ENCODE data around the gene LTA4H.
A peak's percentile ranks its signal among the peaks of the same experiment; 100 is the strongest.

LTA4H gene

GRCh38 chr12:96000858-96001257, 34.5 kb downstream of the LTA4H start:
- no peak overlapping the region for H3K4me2 ChIP-seq (ENCODE audit: low read length)
- no peak overlapping the region for H3K18ac ChIP-seq (ENCODE audit: low read length)
- H2BK120ac ChIP-seq (ENCODE audit: low read depth, low read length): no peak overlapping the region
- no peaks in the 10 kb centered on the region for H3K79me1 ChIP-seq (ENCODE audit: low read length)
- H2BK15ac ChIP-seq (replicated peaks; ENCODE audit: low read depth): no peak overlapping the region
- H4K5ac ChIP-seq (ENCODE audit: low read length): no peak overlapping the region
- no peaks in the 10 kb centered on the region for H3K36me3 ChIP-seq (ENCODE audit: control insufficient read depth, insufficient read depth, low read length)
- H3K56ac ChIP-seq (ENCODE audit: low read length): no peak overlapping the region
- no peak overlapping the region for H3K9ac ChIP-seq (ENCODE audit: low read length)
- no peak overlapping the region for H2BK5ac ChIP-seq (ENCODE audit: low read length)
- H3K4me3 ChIP-seq (ENCODE audit: low read length): no peak overlapping the region
- no CpG with 5 or more reads among the region's 5 CpGs for WGBS (ENCODE audit: extremely low coverage, insufficient coverage, low lambda C conversion rate)
- no peak overlapping the region for H3K4ac ChIP-seq (ENCODE audit: low read depth, low read length)
- no peak overlapping the region for H3K27ac ChIP-seq (ENCODE audit: low read depth, low read length)
- no peaks in the 10 kb centered on the region for H3K4me1 ChIP-seq (ENCODE audit: control insufficient read depth, low read depth, low read length)
- H3K27me3 ChIP-seq (ENCODE audit: insufficient read depth, low read length, poor library complexity): no peaks in the 10 kb centered on the region
- no peaks in the 10 kb centered on the region for H3K79me2 ChIP-seq (ENCODE audit: control insufficient read depth, insufficient read depth, low read length)
- H2AK5ac ChIP-seq (ENCODE audit: low read length): no peak overlapping the region
- no peak for DNase-seq
- no peak overlapping the region for H4K8ac ChIP-seq (ENCODE audit: low read depth, low read length)
- H3K23ac ChIP-seq (ENCODE audit: low read length): no peak overlapping the region

- no peak overlapping the region for H3K4me2 ChIP-seq (ENCODE audit: low read length)
- H3K36me3 ChIP-seq (ENCODE audit: control insufficient read depth, insufficient read depth, low read length): no peaks in the 10 kb centered on the region
- no peak overlapping the region for H3K18ac ChIP-seq (ENCODE audit: low read length)
- H3K56ac ChIP-seq (ENCODE audit: low read length): no peak overlapping the region
- no peak overlapping the region for H2AK5ac ChIP-seq (ENCODE audit: low read length)
- H3K27ac ChIP-seq (ENCODE audit: low read depth, low read length): no peak overlapping the region
- no peak for DNase-seq
- no peak overlapping the region for H2BK120ac ChIP-seq (ENCODE audit: low read depth, low read length)
- no peaks in the 10 kb centered on the region for H3K79me1 ChIP-seq (ENCODE audit: low read length)
- H3K9ac ChIP-seq (ENCODE audit: low read length): no peak overlapping the region
- WGBS (ENCODE audit: extremely low coverage, insufficient coverage, low lambda C conversion rate): no CpG with 5 or more reads among the region's 5 CpGs
- H4K8ac ChIP-seq (ENCODE audit: low read depth, low read length): no peak overlapping the region
- no peak overlapping the region for H4K5ac ChIP-seq (ENCODE audit: low read length)
- H3K4me1 ChIP-seq (ENCODE audit: control insufficient read depth, low read depth, low read length): no peaks in the 10 kb centered on the region
- H3K4ac ChIP-seq (ENCODE audit: low read depth, low read length): no peak overlapping the region
- H3K27me3 ChIP-seq (ENCODE audit: insufficient read depth, low read length, poor library complexity): no peaks in the 10 kb centered on the region
- no peak overlapping the region for H3K4me3 ChIP-seq (ENCODE audit: low read length)
- no peak overlapping the region for H2BK15ac ChIP-seq (replicated peaks; ENCODE audit: low read depth)
- H3K23ac ChIP-seq (ENCODE audit: low read length): no peak overlapping the region
- no peak overlapping the region for H2BK5ac ChIP-seq (ENCODE audit: low read length)
- no peaks in the 10 kb centered on the region for H3K79me2 ChIP-seq (ENCODE audit: control insufficient read depth, insufficient read depth, low read length)
Observed at GRCh38 chr12:95999484-95999883, 35.9 kb downstream of the LTA4H start.

- H3K4ac ChIP-seq (ENCODE audit: low read depth, low read length): no peak overlapping the region
- DNase-seq: peak; percentile 72
Observed at GRCh38 chr12:95998611-95999286, 36.6 kb downstream of the LTA4H start.

GRCh38 chr12:95997911-95998510, 37.4 kb downstream of the LTA4H start:
- H3K36me3 ChIP-seq (ENCODE audit: control insufficient read depth, insufficient read depth, low read length): no peaks in the 10 kb centered on the region
- H3K27me3 ChIP-seq (ENCODE audit: insufficient read depth, low read length, poor library complexity): no peaks in the 10 kb centered on the region
- no CpG with 5 or more reads among the region's 5 CpGs for WGBS (ENCODE audit: extremely low coverage, insufficient coverage, low lambda C conversion rate)
- H3K56ac ChIP-seq (ENCODE audit: low read length): no peak overlapping the region
- no peak overlapping the region for H3K4me3 ChIP-seq (ENCODE audit: low read length)
- no peak overlapping the region for H3K23ac ChIP-seq (ENCODE audit: low read length)
- no peaks in the 10 kb centered on the region for H3K4me1 ChIP-seq (ENCODE audit: control insufficient read depth, low read depth, low read length)
- H3K4me2 ChIP-seq (ENCODE audit: low read length): no peak overlapping the region
- H3K18ac ChIP-seq (ENCODE audit: low read length): no peak overlapping the region
- H3K79me1 ChIP-seq (ENCODE audit: low read length): no peaks in the 10 kb centered on the region
- no peak overlapping the region for H2AK5ac ChIP-seq (ENCODE audit: low read length)
- H2BK5ac ChIP-seq (ENCODE audit: low read length): no peak overlapping the region
- H2BK120ac ChIP-seq (ENCODE audit: low read depth, low read length): no peak overlapping the region
- no peak overlapping the region for H3K27ac ChIP-seq (ENCODE audit: low read depth, low read length)
- no peak for DNase-seq
- no peak overlapping the region for H4K8ac ChIP-seq (ENCODE audit: low read depth, low read length)
- H4K5ac ChIP-seq (ENCODE audit: low read length): no peak overlapping the region
- no peak overlapping the region for H3K9ac ChIP-seq (ENCODE audit: low read length)
- H3K79me2 ChIP-seq (ENCODE audit: control insufficient read depth, insufficient read depth, low read length): no peaks in the 10 kb centered on the region
- no peak overlapping the region for H3K4ac ChIP-seq (ENCODE audit: low read depth, low read length)
- H2BK15ac ChIP-seq (replicated peaks; ENCODE audit: low read depth): no peak overlapping the region

More at GRCh38 chr12:95998611-95999286, 36.6 kb downstream of the LTA4H start:
- Histone ChIP-seq H3K9ac (ENCODE audit: low read length) (no peak overlapping the region), H4K5ac (ENCODE audit: low read length) (no peak overlapping the region), H3K27me3 (ENCODE audit: insufficient read depth, low read length, poor library complexity) (no peaks in the 10 kb centered on the region), H3K27ac (ENCODE audit: low read depth, low read length) (no peak overlapping the region), H3K23ac (ENCODE audit: low read length) (no peak overlapping the region), H3K36me3 (ENCODE audit: control insufficient read depth, insufficient read depth, low read length) (no peaks in the 10 kb centered on the region), H2BK15ac (replicated peaks; ENCODE audit: low read depth) (no peak overlapping the region), H4K8ac (ENCODE audit: low read depth, low read length) (no peak overlapping the region), H2BK5ac (ENCODE audit: low read length) (no peak overlapping the region), H3K4me1 (ENCODE audit: control insufficient read depth, low read depth, low read length) (no peaks in the 10 kb centered on the region), H3K18ac (ENCODE audit: low read length) (no peak overlapping the region), H3K4me3 (ENCODE audit: low read length) (no peak overlapping the region), H2AK5ac (ENCODE audit: low read length) (no peak overlapping the region), H3K4me2 (ENCODE audit: low read length) (no peak overlapping the region), H3K79me2 (ENCODE audit: control insufficient read depth, insufficient read depth, low read length) (no peaks in the 10 kb centered on the region), H2BK120ac (ENCODE audit: low read depth, low read length) (no peak overlapping the region), H3K56ac (ENCODE audit: low read length) (no peak overlapping the region), H3K79me1 (ENCODE audit: low read length) (no peaks in the 10 kb centered on the region)
- no CpG with 5 or more reads among the region's 7 CpGs for WGBS (ENCODE audit: extremely low coverage, insufficient coverage, low lambda C conversion rate)

- Histone ChIP-seq H3K36me3 (ENCODE audit: control insufficient read depth, insufficient read depth, low read length) (no peaks in the 10 kb centered on the region), H4K5ac (ENCODE audit: low read length) (no peak overlapping the region)
- no CpG with 5 or more reads among the region's 3 CpGs for WGBS (ENCODE audit: extremely low coverage, insufficient coverage, low lambda C conversion rate)
Observed at GRCh38 chr12:95997276-95997675, 38.1 kb downstream of the LTA4H start.

More at GRCh38 chr12:95997276-95997675, 38.1 kb downstream of the LTA4H start:
- DNase-seq: no peak
- no peak overlapping the region for H3K27ac ChIP-seq (ENCODE audit: low read depth, low read length)
- no peaks in the 10 kb centered on the region for H3K27me3 ChIP-seq (ENCODE audit: insufficient read depth, low read length, poor library complexity)
- H4K8ac ChIP-seq (ENCODE audit: low read depth, low read length): no peak overlapping the region
- no peak overlapping the region for H2BK5ac ChIP-seq (ENCODE audit: low read length)
- no peak overlapping the region for H3K4me3 ChIP-seq (ENCODE audit: low read length)
- no peak overlapping the region for H3K4ac ChIP-seq (ENCODE audit: low read depth, low read length)
- H3K9ac ChIP-seq (ENCODE audit: low read length): no peak overlapping the region
- no peak overlapping the region for H3K18ac ChIP-seq (ENCODE audit: low read length)
- no peak overlapping the region for H3K23ac ChIP-seq (ENCODE audit: low read length)
- no peak overlapping the region for H3K56ac ChIP-seq (ENCODE audit: low read length)
- no peak overlapping the region for H3K4me2 ChIP-seq (ENCODE audit: low read length)
- no peak overlapping the region for H2BK15ac ChIP-seq (replicated peaks; ENCODE audit: low read depth)
- H3K4me1 ChIP-seq (ENCODE audit: control insufficient read depth, low read depth, low read length): no peaks in the 10 kb centered on the region
- H2AK5ac ChIP-seq (ENCODE audit: low read length): no peak overlapping the region
- H3K79me1 ChIP-seq (ENCODE audit: low read length): no peaks in the 10 kb centered on the region
- no peaks in the 10 kb centered on the region for H3K79me2 ChIP-seq (ENCODE audit: control insufficient read depth, insufficient read depth, low read length)
- no peak overlapping the region for H2BK120ac ChIP-seq (ENCODE audit: low read depth, low read length)
